HEK293 (cell line): Measurements from ENCODE around the gene B4GAT1.

Experiments used
- CTCF ChIA-PET: fragments of 350-600 bp; formaldehyde crosslinking; extraction: SDS; loops from one replicate; lab custom pipeline; 2021; ENCODE audit warnings: antibody characterized with exemption; lab: Yijun Ruan, JAX
- POLR2A ChIA-PET: fragments of 300-600 bp; formaldehyde crosslinking; extraction: SDS; loops from one replicate; lab custom pipeline; 2020; ENCODE audit warnings: antibody characterized with exemption, inconsistent platforms; lab: Yijun Ruan, JAX
- H3K27ac ChIP-seq: fragments of 200-500 bp; sonication (Bioruptor generic); 2 replicates; pipeline ENCODE4 v1.5.1; 2014; ENCODE audit warnings: low read depth, low read length, control low read depth, inconsistent platforms; ENCODE audit errors: extremely low read depth
- H3K36me3 ChIP-seq, 2 experiments: fragments of 200-500 bp in 1 of 2; sonication (Bioruptor generic) in 1 of 2; 1 replicate in 1 of 2; 2 replicates in 1 of 2; pipeline ENCODE4 v1.5.1; 2014 to 2017; ENCODE audit warnings: inconsistent platforms in 2 of 2, low read length in 2 of 2; ENCODE audit not compliant: control insufficient read depth in 2 of 2, insufficient read depth in 1 of 2
- H3K4me1 ChIP-seq: fragments of 200-500 bp; sonication (Bioruptor generic); 2 replicates; pipeline ENCODE4 v1.5.1; 2014; ENCODE audit warnings: mild to moderate bottlenecking, low read length, inconsistent platforms; ENCODE audit not compliant: control insufficient read depth, insufficient read depth
- H3K4me3 ChIP-seq: 2 replicates; pipeline ENCODE4 v1.5.1; 2011; ENCODE audit warnings: low read depth, mild to moderate bottlenecking, control low read depth, low read length, moderate library complexity
- H3K9me3 ChIP-seq: fragments of 200-500 bp; sonication (Bioruptor generic); 2 replicates; pipeline ENCODE4 v1.5.1; 2014; ENCODE audit warnings: low read depth, low read length, inconsistent platforms; ENCODE audit not compliant: control insufficient read depth, insufficient read depth
- GLIS2 ChIP-seq: fragments of 450-650 bp; formaldehyde crosslinking; IDR thresholded peaks from 2 replicates; pipeline ENCODE4 v1.5.1; 2016; ENCODE audit warnings: missing biosample characterization, missing genetic modification characterization
- KLF9 ChIP-seq: fragments of 450-650 bp; formaldehyde crosslinking; IDR thresholded peaks from 2 replicates; pipeline ENCODE4 v1.5.1; 2016; ENCODE audit warnings: missing biosample characterization, missing genetic modification characterization, low read depth
- RBAK ChIP-seq: fragments of 450-650 bp; formaldehyde crosslinking; IDR thresholded peaks from 2 replicates; pipeline ENCODE4 v1.5.1; 2016; ENCODE audit warnings: missing biosample characterization, missing genetic modification characterization
- SCRT1 ChIP-seq: fragments of 450-650 bp; formaldehyde crosslinking; IDR thresholded peaks from 2 replicates; pipeline ENCODE4 v1.5.1; 2016; ENCODE audit warnings: missing biosample characterization, missing genetic modification characterization, borderline replicate concordance
- SP7 ChIP-seq: fragments of 450-650 bp; formaldehyde crosslinking; IDR thresholded peaks from 2 replicates; pipeline ENCODE4 v1.5.1; 2016; ENCODE audit warnings: missing biosample characterization, missing genetic modification characterization
- ZBTB17 ChIP-seq: fragments of 450-650 bp; formaldehyde crosslinking; IDR thresholded peaks from 2 replicates; pipeline ENCODE4 v1.5.1; 2016; ENCODE audit warnings: missing biosample characterization, missing genetic modification characterization
- ZBTB48 ChIP-seq: fragments of 450-650 bp; formaldehyde crosslinking; IDR thresholded peaks from 2 replicates; pipeline ENCODE4 v1.5.1; 2016; ENCODE audit warnings: missing biosample characterization, missing genetic modification characterization
- ZEB2 ChIP-seq: fragments of 450-650 bp; formaldehyde crosslinking; IDR thresholded peaks from 2 replicates; pipeline ENCODE4 v1.5.1; 2016; ENCODE audit warnings: missing biosample characterization, missing genetic modification characterization
- ZFP69B ChIP-seq: fragments of 450-650 bp; formaldehyde crosslinking; IDR thresholded peaks from 2 replicates; pipeline ENCODE4 v1.5.1; 2016; ENCODE audit warnings: missing biosample characterization, missing genetic modification characterization
- ZIC2 ChIP-seq: fragments of 450-650 bp; formaldehyde crosslinking; IDR thresholded peaks from 2 replicates; pipeline ENCODE4 v1.5.1; 2016; ENCODE audit warnings: missing biosample characterization, missing genetic modification characterization
- ZNF10 ChIP-seq: fragments of 450-650 bp; formaldehyde crosslinking; IDR thresholded peaks from 2 replicates; pipeline ENCODE4 v1.5.1; 2017; ENCODE audit warnings: missing biosample characterization, missing genetic modification characterization
- ZNF133 ChIP-seq: fragments of 450-650 bp; formaldehyde crosslinking; IDR thresholded peaks from 2 replicates; pipeline ENCODE4 v1.5.1; 2016; ENCODE audit warnings: missing biosample characterization, missing genetic modification characterization
- ZNF175 ChIP-seq: fragments of 450-650 bp; formaldehyde crosslinking; IDR thresholded peaks from 2 replicates; pipeline ENCODE4 v1.5.1; 2016; ENCODE audit warnings: missing biosample characterization, missing genetic modification characterization
- ZNF2 ChIP-seq: fragments of 450-650 bp; formaldehyde crosslinking; IDR thresholded peaks from 2 replicates; pipeline ENCODE4 v1.5.1; 2016; ENCODE audit warnings: missing biosample characterization, missing genetic modification characterization
- ZNF341 ChIP-seq: fragments of 450-650 bp; formaldehyde crosslinking; IDR thresholded peaks from 2 replicates; pipeline ENCODE4; 2016; ENCODE audit warnings: low read depth, missing biosample characterization, missing genetic modification characterization
- ZNF391 ChIP-seq: fragments of 450-650 bp; formaldehyde crosslinking; IDR thresholded peaks from 2 replicates; pipeline ENCODE4 v1.5.1; 2016; ENCODE audit warnings: low read depth, missing biosample characterization, missing genetic modification characterization, borderline replicate concordance
- ZNF423 ChIP-seq: fragments of 450-650 bp; formaldehyde crosslinking; IDR thresholded peaks from 2 replicates; pipeline ENCODE4 v1.5.1; 2016; ENCODE audit warnings: missing biosample characterization, missing genetic modification characterization
- ZNF501 ChIP-seq: fragments of 450-650 bp; formaldehyde crosslinking; IDR thresholded peaks from 2 replicates; pipeline ENCODE4 v1.5.1; 2016; ENCODE audit warnings: missing biosample characterization, missing genetic modification characterization
- ZNF530 ChIP-seq: fragments of 450-650 bp; formaldehyde crosslinking; IDR thresholded peaks from 2 replicates; pipeline ENCODE4 v1.5.1; 2016; ENCODE audit warnings: low read depth, missing biosample characterization, missing genetic modification characterization
- ZNF548 ChIP-seq: fragments of 450-650 bp; formaldehyde crosslinking; IDR thresholded peaks from 2 replicates; pipeline ENCODE4 v1.5.1; 2016; ENCODE audit warnings: missing biosample characterization, missing genetic modification characterization
- ZNF558 ChIP-seq: fragments of 450-650 bp; formaldehyde crosslinking; IDR thresholded peaks from 2 replicates; pipeline ENCODE4 v1.5.1; 2016; ENCODE audit warnings: missing biosample characterization, missing genetic modification characterization
- ZNF571 ChIP-seq: fragments of 450-650 bp; formaldehyde crosslinking; IDR thresholded peaks from 2 replicates; pipeline ENCODE4 v1.5.0; 2017; ENCODE audit warnings: missing biosample characterization, missing genetic modification characterization
- ZNF600 ChIP-seq: fragments of 450-650 bp; formaldehyde crosslinking; IDR thresholded peaks from 2 replicates; pipeline ENCODE4 v1.5.1; 2016; ENCODE audit warnings: missing biosample characterization, missing genetic modification characterization
- ZNF664 ChIP-seq: fragments of 450-650 bp; formaldehyde crosslinking; IDR thresholded peaks from 2 replicates; pipeline ENCODE4 v1.5.1; 2016; ENCODE audit warnings: missing biosample characterization, missing genetic modification characterization
- ZNF843 ChIP-seq: fragments of 450-650 bp; formaldehyde crosslinking; IDR thresholded peaks from 2 replicates; pipeline ENCODE4 v1.5.1; 2016; ENCODE audit warnings: missing biosample characterization, missing genetic modification characterization
- ZSCAN16 ChIP-seq: fragments of 450-650 bp; formaldehyde crosslinking; IDR thresholded peaks from 2 replicates; pipeline ENCODE4 v1.5.1; 2016; ENCODE audit warnings: missing biosample characterization, missing genetic modification characterization
- ZXDB ChIP-seq: fragments of 450-650 bp; formaldehyde crosslinking; IDR thresholded peaks from 2 replicates; pipeline ENCODE4 v1.5.1; 2016; ENCODE audit warnings: missing biosample characterization, missing genetic modification characterization
- TF ChIP-seq, protein P1 (sequence below): fragments of 450-650 bp; formaldehyde crosslinking; IDR thresholded peaks from 2 replicates; pipeline ENCODE4 v1.5.1; 2016; ENCODE audit warnings: missing biosample characterization, missing genetic modification characterization
- TF ChIP-seq, protein P2 (sequence below): fragments of 450-650 bp; IDR thresholded peaks from 2 replicates; pipeline ENCODE4 v1.5.1; 2018; ENCODE audit warnings: missing biosample characterization, missing genetic modification characterization
- TF ChIP-seq, protein P3 (sequence below): fragments of 450-650 bp; formaldehyde crosslinking; IDR thresholded peaks from 2 replicates; pipeline ENCODE4 v1.5.0; 2017; ENCODE audit warnings: missing biosample characterization, missing genetic modification characterization, borderline replicate concordance
- TF ChIP-seq, protein P4 (sequence below): fragments of 450-650 bp; formaldehyde crosslinking; IDR thresholded peaks from 2 replicates; pipeline ENCODE4 v1.5.1; 2016; ENCODE audit warnings: missing biosample characterization, missing genetic modification characterization

B4GAT1 gene

DNA sequence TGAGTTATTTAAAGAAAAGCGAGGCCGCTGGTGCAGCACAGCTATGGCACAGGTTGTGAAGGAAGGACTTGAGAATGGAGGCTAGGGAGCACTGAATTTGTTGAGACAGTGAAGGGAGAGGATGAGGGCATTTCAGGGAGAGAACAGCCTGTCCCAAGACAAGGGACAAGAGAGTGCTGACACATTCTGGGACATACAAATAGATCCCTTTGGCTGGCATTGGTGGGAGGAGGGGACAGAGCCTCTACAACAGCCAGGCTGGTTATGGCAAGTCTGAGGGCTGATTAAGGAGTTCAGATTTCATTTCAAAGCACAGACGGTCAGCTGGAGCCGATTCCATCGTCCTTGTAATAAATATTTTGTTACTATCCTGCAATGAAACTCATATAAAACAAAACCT lies 25.8 kb upstream of the B4GAT1 start:
- Histone ChIP-seq H3K4me1 (no peaks in the 10 kb centered on the region), H3K27ac (no peak overlapping the region), H3K36me3 (peaks cover 0 to 14% of the 10 kb centered on the region in 2 experiments; a peak in 1 of 3 replicates), H3K9me3 (no peaks in the 10 kb centered on the region), H3K4me3 (no peak overlapping the region)
- CTCF ChIA-PET, result interaction anchor here (1.5 to 6.5 kb wide), 2 partner anchors 13 to 16 kb away, joined by 4 to 41 read pairs; no protein-coding TSS in a partner anchor
- TF ChIP-seq ZEB2 (tag by site-specific recombination), result peak; percentile 30; the same call in 1 of the 2 replicates
- peak; percentile 86 for TF ChIP-seq ZNF341
- 0 out of 2 replicates have a peak, but pooled peaks have one; percentile 9 for TF ChIP-seq ZSCAN16
- peak; percentile 99 for TF ChIP-seq ZBTB48 (tag by site-specific recombination)
- TF ChIP-seq ZNF2 (tag by site-specific recombination), result no peak
- no peak for TF ChIP-seq RBAK (tag by site-specific recombination)
- TF ChIP-seq ZBTB17 (tag by site-specific recombination), result peak; percentile 46; the same call in 1 of the 2 replicates
- peak; percentile 83 for TF ChIP-seq ZNF600
- TF ChIP-seq ZNF530 (tag by site-specific recombination), result no peak
- no peak for TF ChIP-seq ZNF175 (tag by site-specific recombination)
- TF ChIP-seq, protein P1, sequence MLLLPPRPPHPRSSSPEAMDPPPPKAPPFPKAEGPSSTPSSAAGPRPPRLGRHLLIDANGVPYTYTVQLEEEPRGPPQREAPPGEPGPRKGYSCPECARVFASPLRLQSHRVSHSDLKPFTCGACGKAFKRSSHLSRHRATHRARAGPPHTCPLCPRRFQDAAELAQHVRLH (tag by site-specific recombination), result no peak
- POLR2A ChIA-PET, result no interaction called here

DNA sequence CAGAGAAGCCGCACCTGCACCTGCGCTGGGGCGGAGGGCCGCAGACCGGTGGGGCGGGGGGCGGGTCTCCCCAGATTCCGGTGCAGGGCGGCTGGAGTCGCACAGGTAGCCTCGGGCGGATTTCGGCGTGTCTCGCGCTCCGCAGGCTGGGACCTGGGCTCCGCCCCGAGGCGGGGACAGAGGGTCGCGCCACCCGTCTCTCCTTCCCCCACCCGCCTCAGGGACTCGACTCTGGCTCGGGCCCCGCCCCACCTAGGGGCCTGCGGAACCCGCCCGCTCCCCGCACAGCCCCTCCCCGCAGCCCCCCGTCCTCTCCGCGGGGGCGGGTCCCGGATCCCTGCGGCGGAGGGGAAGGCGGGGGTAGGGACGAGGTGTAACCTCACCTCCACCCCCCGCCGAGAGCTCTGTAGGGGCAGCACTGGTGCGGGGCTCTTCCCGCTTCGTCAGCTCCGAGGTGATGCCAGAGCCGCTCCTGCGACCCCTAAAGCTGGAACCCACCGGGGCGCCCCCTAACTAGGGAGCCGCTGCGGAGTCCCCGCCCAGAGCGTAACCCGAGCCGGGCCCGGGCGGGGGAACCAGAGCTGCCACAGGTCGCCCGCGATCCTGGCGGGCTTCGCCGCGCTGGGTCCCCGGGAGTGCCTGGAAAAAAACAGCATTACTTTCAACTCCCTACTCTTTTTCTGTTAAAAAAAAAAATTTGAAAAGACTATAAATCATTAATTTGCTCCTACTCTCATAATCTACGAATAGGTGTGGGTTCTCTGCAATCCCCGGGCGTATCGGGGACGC lies 24.4 kb upstream of the B4GAT1 start, which contains the start of gene SLC29A2:
Gene SLC29A2 (minus strand): TSS at position 134 of the 789 bp plus-strand sequence. CDS start 169 bp downstream, outside the sequence.
- Histone ChIP-seq H3K4me3 (peak within 1 kb of the TSS; percentile 80), H3K36me3 (peaks cover 0 to 29% of the 10 kb centered on the region in 2 experiments; a peak in 1 of 3 replicates), H3K27ac (peak within 1 kb of the TSS; percentile 72; the same call in 1 of the 2 replicates), H3K4me1 (no peaks in the 10 kb centered on the region), H3K9me3 (no peaks in the 10 kb centered on the region)
- ChIA-PET POLR2A (interaction anchor here (0.5 to 1.6 kb wide), 12 partner anchors 9 to 1360 kb away, joined by 3 to 14 read pairs (median 6); partner anchors contain the start of genes BRMS1, RBM14 and YIF1A), CTCF (interaction anchor here (0.6 to 6.5 kb wide), 9 partner anchors 8 to 1595 kb away, joined by 3 to 41 read pairs (median 5); partner anchors contain the start of gene MRPL11)
- TF ChIP-seq ZNF133 (tag by site-specific recombination), result no peak
- no peak for TF ChIP-seq ZNF391 (tag by site-specific recombination)
- TF ChIP-seq ZNF501 (tag by site-specific recombination), result peak; percentile 10; the same call in 1 of the 2 replicates
- TF ChIP-seq ZFP69B (tag by site-specific recombination), result no peak
- TF ChIP-seq ZNF664 (tag by site-specific recombination), result no peak
- peak; percentile 84 for TF ChIP-seq ZNF10
- peak; percentile 99 for TF ChIP-seq GLIS2 (tag by site-specific recombination)
- TF ChIP-seq ZNF558 (tag by site-specific recombination), result no peak
- TF ChIP-seq, protein P2, sequence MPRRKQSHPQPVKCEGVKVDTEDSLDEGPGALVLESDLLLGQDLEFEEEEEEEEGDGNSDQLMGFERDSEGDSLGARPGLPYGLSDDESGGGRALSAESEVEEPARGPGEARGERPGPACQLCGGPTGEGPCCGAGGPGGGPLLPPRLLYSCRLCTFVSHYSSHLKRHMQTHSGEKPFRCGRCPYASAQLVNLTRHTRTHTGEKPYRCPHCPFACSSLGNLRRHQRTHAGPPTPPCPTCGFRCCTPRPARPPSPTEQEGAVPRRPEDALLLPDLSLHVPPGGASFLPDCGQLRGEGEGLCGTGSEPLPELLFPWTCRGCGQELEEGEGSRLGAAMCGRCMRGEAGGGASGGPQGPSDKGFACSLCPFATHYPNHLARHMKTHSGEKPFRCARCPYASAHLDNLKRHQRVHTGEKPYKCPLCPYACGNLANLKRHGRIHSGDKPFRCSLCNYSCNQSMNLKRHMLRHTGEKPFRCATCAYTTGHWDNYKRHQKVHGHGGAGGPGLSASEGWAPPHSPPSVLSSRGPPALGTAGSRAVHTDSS (tag by site-specific recombination), result no peak
- TF ChIP-seq SP7 (tag by site-specific recombination), result 0 out of 2 replicates have a peak, but pooled peaks have one; percentile 66
- peak; percentile 60 for TF ChIP-seq SCRT1 (tag by site-specific recombination)
- 0 out of 2 replicates have a peak, but pooled peaks have one; percentile 0 for TF ChIP-seq ZNF843
- no peak for TF ChIP-seq ZNF548 (tag by site-specific recombination)
- peak; percentile 92 for TF ChIP-seq ZNF423 (tag by site-specific recombination)
- peak; percentile 93 for TF ChIP-seq ZIC2
- TF ChIP-seq, protein P3, sequence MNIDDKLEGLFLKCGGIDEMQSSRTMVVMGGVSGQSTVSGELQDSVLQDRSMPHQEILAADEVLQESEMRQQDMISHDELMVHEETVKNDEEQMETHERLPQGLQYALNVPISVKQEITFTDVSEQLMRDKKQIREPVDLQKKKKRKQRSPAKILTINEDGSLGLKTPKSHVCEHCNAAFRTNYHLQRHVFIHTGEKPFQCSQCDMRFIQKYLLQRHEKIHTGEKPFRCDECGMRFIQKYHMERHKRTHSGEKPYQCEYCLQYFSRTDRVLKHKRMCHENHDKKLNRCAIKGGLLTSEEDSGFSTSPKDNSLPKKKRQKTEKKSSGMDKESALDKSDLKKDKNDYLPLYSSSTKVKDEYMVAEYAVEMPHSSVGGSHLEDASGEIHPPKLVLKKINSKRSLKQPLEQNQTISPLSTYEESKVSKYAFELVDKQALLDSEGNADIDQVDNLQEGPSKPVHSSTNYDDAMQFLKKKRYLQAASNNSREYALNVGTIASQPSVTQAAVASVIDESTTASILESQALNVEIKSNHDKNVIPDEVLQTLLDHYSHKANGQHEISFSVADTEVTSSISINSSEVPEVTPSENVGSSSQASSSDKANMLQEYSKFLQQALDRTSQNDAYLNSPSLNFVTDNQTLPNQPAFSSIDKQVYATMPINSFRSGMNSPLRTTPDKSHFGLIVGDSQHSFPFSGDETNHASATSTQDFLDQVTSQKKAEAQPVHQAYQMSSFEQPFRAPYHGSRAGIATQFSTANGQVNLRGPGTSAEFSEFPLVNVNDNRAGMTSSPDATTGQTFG, result no peak
- TF ChIP-seq, protein P4, sequence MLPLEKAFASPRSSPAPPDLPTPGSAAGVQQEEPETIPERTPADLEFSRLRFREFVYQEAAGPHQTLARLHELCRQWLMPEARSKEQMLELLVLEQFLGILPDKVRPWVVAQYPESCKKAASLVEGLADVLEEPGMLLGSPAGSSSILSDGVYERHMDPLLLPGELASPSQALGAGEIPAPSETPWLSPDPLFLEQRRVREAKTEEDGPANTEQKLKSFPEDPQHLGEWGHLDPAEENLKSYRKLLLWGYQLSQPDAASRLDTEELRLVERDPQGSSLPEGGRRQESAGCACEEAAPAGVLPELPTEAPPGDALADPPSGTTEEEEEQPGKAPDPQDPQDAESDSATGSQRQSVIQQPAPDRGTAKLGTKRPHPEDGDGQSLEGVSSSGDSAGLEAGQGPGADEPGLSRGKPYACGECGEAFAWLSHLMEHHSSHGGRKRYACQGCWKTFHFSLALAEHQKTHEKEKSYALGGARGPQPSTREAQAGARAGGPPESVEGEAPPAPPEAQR (tag by site-specific recombination), result no peak
- peak; percentile 86 for TF ChIP-seq KLF9
- TF ChIP-seq ZXDB, result peak; percentile 31; the same call in 1 of the 2 replicates
- no peak for TF ChIP-seq ZNF571 (tag by site-specific recombination)
